ENCODE data around the gene PSME3IP1. TPM values are rescaled to one million over a fixed set of nuclear protein-coding genes. Genes with fewer than 3 reads are reported as not detected.

PSME3IP1 gene
- total RNA-seq, 2 donors from 2014 or later = 26.7 to 32.9 TPM

DNA sequence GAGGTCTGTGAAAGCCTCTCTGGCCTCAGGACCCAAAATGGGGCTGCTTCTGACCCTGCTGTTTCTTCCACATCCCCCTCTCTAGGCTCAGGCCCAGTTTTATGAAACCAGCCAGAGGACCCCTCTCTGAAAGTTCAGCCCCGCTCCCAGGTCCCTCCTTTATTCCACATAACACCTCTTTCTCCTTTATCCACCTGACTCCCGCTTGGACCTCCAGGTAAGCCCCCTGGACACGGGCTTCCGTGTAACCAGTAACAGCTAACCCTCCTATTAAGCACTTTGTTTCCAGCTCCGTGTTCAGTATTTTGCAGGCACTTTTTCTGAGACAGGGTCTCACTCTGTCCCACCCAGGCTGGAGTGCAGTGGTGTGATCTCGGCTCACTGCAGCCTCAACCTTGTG is 37.4 kb downstream of the PSME3IP1 start:
- no peaks in the 10 kb centered on the region for H3K9me3 ChIP-seq
- peaks cover 26% of the 10 kb centered on the region for H3K4me1 ChIP-seq
- DNase-seq = no peak
- no peak for ATAC-seq
- H3K4me3 ChIP-seq = no peak overlapping the region
- WGBS, 2 donors = 94 to 95% methylated on average over 6 of the region's 6 CpGs
- TF ChIP-seq POLR2A (IDR thresholded peaks at IDR 0.05) (no peak), CTCF (IDR thresholded peaks at IDR 0.05) (no peak)
- peaks cover 0 to 10% of the 10 kb centered on the region in 2 donors for H3K36me3 ChIP-seq (replicated peaks in 1 of 2; ENCODE audit: insufficient read depth in 1 of 2, low read depth in 2 of 2)
- intact Hi-C loops (cut with DNase I) = no loop called here
- H3K27ac ChIP-seq = peak overlapping the region in 2 of 4 donors; percentile 2 to 36
- H3K27me3 ChIP-seq = no peaks in the 10 kb centered on the region

DNA sequence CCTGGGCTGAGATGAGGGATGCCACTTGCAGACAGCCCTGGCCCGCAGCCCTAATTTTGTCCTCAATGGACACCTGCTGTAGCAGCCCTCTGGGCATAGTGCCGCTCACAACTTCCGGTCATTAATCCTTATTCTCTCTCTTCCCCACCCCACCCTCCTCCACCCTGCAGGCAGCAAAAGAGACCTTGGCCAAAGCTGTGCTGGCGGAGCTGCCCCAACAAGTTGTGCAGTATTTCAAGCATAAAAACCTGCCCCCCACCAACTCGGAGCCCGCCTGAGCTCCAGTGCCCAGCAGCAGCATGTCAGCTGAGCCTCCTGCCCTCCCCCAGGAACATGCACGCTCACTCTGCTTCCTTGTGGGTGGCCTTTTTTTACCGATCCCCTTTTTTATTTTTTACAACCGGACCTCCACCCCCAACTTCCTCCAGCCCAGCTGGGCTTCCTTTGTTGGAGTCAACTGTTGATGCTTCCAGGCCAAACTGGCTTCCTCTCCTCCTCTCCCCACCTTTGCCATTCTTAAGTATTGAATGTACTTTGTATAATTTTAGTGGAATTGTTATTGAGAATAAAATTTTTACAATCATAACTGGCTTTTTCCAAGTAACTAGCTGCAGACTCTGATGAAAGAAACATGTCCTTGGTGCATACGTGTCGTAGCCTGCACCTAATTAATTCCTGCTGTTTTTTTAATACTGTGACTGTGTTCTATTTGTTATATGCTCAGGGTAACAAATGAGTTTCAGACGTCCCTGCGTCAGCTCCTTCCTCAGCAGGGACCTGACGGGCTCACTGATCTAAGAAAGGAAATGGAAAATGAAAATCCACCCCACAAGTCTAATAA is 38.2 kb downstream of the PSME3IP1 start:
- Histone ChIP-seq H3K27ac (peak overlapping the region in 2 of 4 donors; percentile 2 to 36), H3K9me3 (no peaks in the 10 kb centered on the region), H3K4me3 (no peak overlapping the region), H3K36me3 (replicated peaks in 1 of 2; ENCODE audit: insufficient read depth in 1 of 2, low read depth in 2 of 2) (peaks cover 0 to 3% of the 10 kb centered on the region in 2 donors), H3K27me3 (no peaks in the 10 kb centered on the region), H3K4me1 (peaks cover 26% of the 10 kb centered on the region)
- ATAC-seq = peak; percentile 16
- intact Hi-C loops (cut with DNase I) = no loop called here
- peak in 2 of 4 donors; percentile 16 to 27 for DNase-seq
- WGBS, 2 donors = 43 to 45% methylated on average over 14 of the region's 14 CpGs
- TF ChIP-seq POLR2A (IDR thresholded peaks at IDR 0.05) = no peak
- TF ChIP-seq CTCF (IDR thresholded peaks at IDR 0.05) = no peak

DNA sequence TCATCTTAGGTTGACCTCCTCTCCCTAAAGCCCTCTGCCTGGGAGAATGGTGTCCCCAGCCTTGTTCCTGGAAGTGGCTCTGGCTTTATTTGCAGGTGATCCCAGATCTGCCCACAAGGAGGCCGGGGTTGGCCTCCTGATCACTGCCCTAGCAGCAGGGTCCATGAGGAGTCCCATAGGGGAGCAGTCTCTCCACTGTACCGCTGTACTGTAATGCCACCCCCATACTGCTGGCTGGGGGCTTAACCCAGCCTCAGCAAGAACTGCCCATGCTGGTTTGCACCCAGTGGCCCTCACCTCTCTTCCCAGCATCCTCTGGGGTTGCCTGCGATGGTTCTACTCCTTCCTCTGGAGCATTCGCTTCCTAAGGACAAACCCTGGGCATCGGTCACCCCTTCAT is 39.1 kb downstream of the PSME3IP1 start:
- ATAC-seq (no peak), DNase-seq (no peak)
- no peaks in the 10 kb centered on the region for H3K36me3 ChIP-seq (replicated peaks in 1 of 2; ENCODE audit: insufficient read depth in 1 of 2, low read depth in 2 of 2)
- no peak overlapping the region for H3K4me3 ChIP-seq
- H3K4me1 ChIP-seq = peaks cover 26% of the 10 kb centered on the region
- intact Hi-C loops (cut with DNase I) = no loop called here
- TF ChIP-seq POLR2A (IDR thresholded peaks at IDR 0.05) (no peak), CTCF (IDR thresholded peaks at IDR 0.05) (peak in 2 of 7 experiments; percentile 10 to 12)
- H3K27me3 ChIP-seq = no peaks in the 10 kb centered on the region
- H3K27ac ChIP-seq = peak overlapping the region in 1 of 4 donors; percentile 2
- no peaks in the 10 kb centered on the region for H3K9me3 ChIP-seq
- WGBS, 2 donors = 82 to 100% methylated on average over 1 to 5 of the region's 5 CpGs

GRCh38 chr16:57146040-57146647 is 39.7 kb downstream of the PSME3IP1 start:
- Histone ChIP-seq H3K4me3 (no peak overlapping the region), H3K4me1 (peaks cover 25% of the 10 kb centered on the region), H3K9me3 (no peaks in the 10 kb centered on the region), H3K27ac (no peak overlapping the region), H3K36me3 (replicated peaks in 1 of 2; ENCODE audit: insufficient read depth in 1 of 2, low read depth in 2 of 2) (no peaks in the 10 kb centered on the region), H3K27me3 (no peaks in the 10 kb centered on the region)
- DNase-seq (no peak), ATAC-seq (no peak)
- WGBS, 2 donors = 85 to 89% methylated on average over 7 to 20 of the region's 24 CpGs
- intact Hi-C loops (cut with DNase I) = no loop called here
- TF ChIP-seq CTCF (IDR thresholded peaks at IDR 0.05) (no peak), POLR2A (IDR thresholded peaks at IDR 0.05) (no peak)

Data from body of pancreas (tissue), 4 donors.